Measurements from ENCODE around the gene CALR. TPM values are rescaled to one million over a fixed set of nuclear protein-coding genes. Genes with fewer than 3 reads are reported as not detected.

The CALR gene
- total RNA-seq, 2 donors from 2014 or later: 873 to 1,303 TPM

DNA sequence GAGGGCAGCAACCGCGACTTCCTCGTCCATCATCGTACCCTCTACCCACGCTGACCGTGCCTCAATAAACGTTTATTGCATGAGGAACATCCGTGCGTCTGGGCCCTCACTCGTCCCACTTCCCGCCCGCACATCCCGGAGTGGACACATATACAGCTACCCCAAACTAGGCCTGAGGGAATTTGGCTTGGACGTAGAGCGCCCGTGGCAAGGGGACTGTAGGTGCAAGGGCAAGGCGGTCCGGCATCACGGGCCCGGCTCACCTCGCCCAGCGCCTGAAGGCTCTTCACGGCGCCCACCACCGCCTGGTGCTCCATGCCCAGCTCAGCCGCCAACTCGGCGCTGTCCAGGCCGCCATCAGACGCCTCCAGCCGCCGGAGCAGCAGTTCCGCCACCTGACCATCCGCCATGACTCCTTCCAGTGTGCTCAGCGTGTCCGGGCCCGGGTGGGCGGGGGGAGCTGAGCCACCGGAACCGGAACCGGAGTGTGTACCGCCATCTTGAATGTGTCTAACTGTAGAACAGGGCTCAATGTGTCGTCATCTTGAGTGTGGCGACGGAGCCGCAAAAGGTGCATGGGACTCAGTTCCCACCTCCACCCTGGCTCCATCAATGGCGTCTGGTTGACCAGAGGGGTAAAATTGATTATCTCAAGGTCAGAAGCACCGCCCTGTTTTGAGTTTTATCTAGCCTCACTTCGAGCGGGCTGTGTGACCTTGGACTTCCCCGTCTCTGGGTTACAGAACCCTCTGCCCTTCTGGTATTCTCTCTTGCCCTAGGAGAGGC, 4.9 kb upstream of the CALR start, which contains the start of gene FARSA:
FARSA (minus strand) TSS at position 425 of the 786 bp plus-strand sequence; CDS start at position 410, 15 bp downstream.
- Mint-ChIP-seq H3K4me1 (peaks cover 18% of the 10 kb centered on the region), H3K27ac (peak within 1 kb of the TSS; percentile 88), H3K9me3 (no peaks in the 10 kb centered on the region), H3K4me3 (peak within 1 kb of the TSS; percentile 92), H3K27me3 (ENCODE audit: insufficient read depth) (no peaks in the 10 kb centered on the region), H3K36me3 (ENCODE audit: low read depth) (peaks cover 26% of the 10 kb centered on the region)
- H3K4me3 ChIP-seq (ENCODE audit: low read length): peak within 1 kb of the TSS; percentile 98
- WGBS, 2 experiments (ENCODE audit: insufficient coverage in 1 of 2, insufficient read length in 1 of 2): 5 to 7% methylated on average over 35 to 51 of the region's 51 CpGs
- H3K9ac ChIP-seq (ENCODE audit: extremely low read depth, low read length, poor library complexity, severe bottlenecking): peak within 1 kb of the TSS; percentile 71
- no peaks in the 10 kb centered on the region for H3K9me3 ChIP-seq (ENCODE audit: control insufficient read depth, low read length)
- peaks cover 7% of the 10 kb centered on the region for H3K4me1 ChIP-seq (ENCODE audit: control insufficient read depth, insufficient read depth, low read length)
- H3K27ac ChIP-seq (ENCODE audit: low read depth, low read length): no peak within 1 kb of the TSS
- TF ChIP-seq, protein P1, sequence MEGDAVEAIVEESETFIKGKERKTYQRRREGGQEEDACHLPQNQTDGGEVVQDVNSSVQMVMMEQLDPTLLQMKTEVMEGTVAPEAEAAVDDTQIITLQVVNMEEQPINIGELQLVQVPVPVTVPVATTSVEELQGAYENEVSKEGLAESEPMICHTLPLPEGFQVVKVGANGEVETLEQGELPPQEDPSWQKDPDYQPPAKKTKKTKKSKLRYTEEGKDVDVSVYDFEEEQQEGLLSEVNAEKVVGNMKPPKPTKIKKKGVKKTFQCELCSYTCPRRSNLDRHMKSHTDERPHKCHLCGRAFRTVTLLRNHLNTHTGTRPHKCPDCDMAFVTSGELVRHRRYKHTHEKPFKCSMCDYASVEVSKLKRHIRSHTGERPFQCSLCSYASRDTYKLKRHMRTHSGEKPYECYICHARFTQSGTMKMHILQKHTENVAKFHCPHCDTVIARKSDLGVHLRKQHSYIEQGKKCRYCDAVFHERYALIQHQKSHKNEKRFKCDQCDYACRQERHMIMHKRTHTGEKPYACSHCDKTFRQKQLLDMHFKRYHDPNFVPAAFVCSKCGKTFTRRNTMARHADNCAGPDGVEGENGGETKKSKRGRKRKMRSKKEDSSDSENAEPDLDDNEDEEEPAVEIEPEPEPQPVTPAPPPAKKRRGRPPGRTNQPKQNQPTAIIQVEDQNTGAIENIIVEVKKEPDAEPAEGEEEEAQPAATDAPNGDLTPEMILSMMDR (conservative IDR thresholded peaks at IDR 0.05): no peak
- peaks cover 26% of the 10 kb centered on the region for H3K36me3 ChIP-seq (ENCODE audit: control insufficient read depth, insufficient read depth, low read length)
- DNase-seq: peak; percentile 97
- H3K27me3 ChIP-seq (ENCODE audit: control insufficient read depth, insufficient read depth, low read length, poor library complexity, severe bottlenecking): no peaks in the 10 kb centered on the region

DNA sequence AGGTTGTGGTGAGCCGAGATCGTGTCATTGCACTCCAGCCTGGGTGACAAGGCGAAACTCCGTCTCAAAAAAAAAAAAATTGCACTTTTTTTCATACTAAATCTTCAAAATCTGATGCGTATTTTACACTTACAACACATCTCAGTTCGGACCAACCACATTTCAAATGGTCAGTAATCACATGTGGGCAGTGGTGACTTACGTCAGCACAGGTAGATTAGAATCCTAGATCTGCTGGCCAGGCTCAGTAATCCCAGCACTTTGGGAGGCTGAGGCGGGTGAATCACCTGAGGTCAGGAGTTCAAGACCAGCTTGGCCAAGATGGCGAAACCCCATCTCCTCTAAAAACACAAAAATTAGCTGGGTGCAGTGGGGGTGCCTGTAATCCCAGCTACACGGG, 3.3 kb upstream of the CALR start:
- Mint-ChIP-seq H3K27me3 (ENCODE audit: insufficient read depth) (no peaks in the 10 kb centered on the region), H3K9me3 (no peaks in the 10 kb centered on the region), H3K4me3 (no peak overlapping the region), H3K4me1 (peaks cover 27% of the 10 kb centered on the region), H3K27ac (no peak overlapping the region), H3K36me3 (ENCODE audit: low read depth) (peaks cover 28% of the 10 kb centered on the region)
- Histone ChIP-seq H3K9ac (ENCODE audit: extremely low read depth, low read length, poor library complexity, severe bottlenecking) (no peak overlapping the region), H3K36me3 (ENCODE audit: control insufficient read depth, insufficient read depth, low read length) (peaks cover 25% of the 10 kb centered on the region), H3K9me3 (ENCODE audit: control insufficient read depth, low read length) (no peaks in the 10 kb centered on the region), H3K4me3 (ENCODE audit: low read length) (no peak overlapping the region), H3K27ac (ENCODE audit: low read depth, low read length) (no peak overlapping the region), H3K27me3 (ENCODE audit: control insufficient read depth, insufficient read depth, low read length, poor library complexity, severe bottlenecking) (no peaks in the 10 kb centered on the region), H3K4me1 (ENCODE audit: control insufficient read depth, insufficient read depth, low read length) (peaks cover 8% of the 10 kb centered on the region)
- WGBS, 2 experiments (ENCODE audit: insufficient coverage in 1 of 2, insufficient read length in 1 of 2): 96% methylated on average over 9 to 10 of the region's 10 CpGs
- DNase-seq: no peak
- TF ChIP-seq, protein P1 (conservative IDR thresholded peaks at IDR 0.05): no peak

GRCh38 chr19:12936582-12936981, 1.8 kb upstream of the CALR start:
- Mint-ChIP-seq H3K36me3 (ENCODE audit: low read depth) (peaks cover 34% of the 10 kb centered on the region), H3K9me3 (no peaks in the 10 kb centered on the region), H3K27me3 (ENCODE audit: insufficient read depth) (no peaks in the 10 kb centered on the region), H3K4me3 (no peak overlapping the region), H3K27ac (peak overlapping the region; percentile 56), H3K4me1 (peaks cover 36% of the 10 kb centered on the region)
- no peak overlapping the region for H3K27ac ChIP-seq (ENCODE audit: low read depth, low read length)
- peaks cover 28% of the 10 kb centered on the region for H3K36me3 ChIP-seq (ENCODE audit: control insufficient read depth, insufficient read depth, low read length)
- 88 to 91% methylated on average over 6 to 7 of the region's 7 CpGs for WGBS, 2 experiments (ENCODE audit: insufficient coverage in 1 of 2, insufficient read length in 1 of 2)
- peak; percentile 53 for DNase-seq
- H3K4me3 ChIP-seq (ENCODE audit: low read length): no peak overlapping the region
- no peaks in the 10 kb centered on the region for H3K27me3 ChIP-seq (ENCODE audit: control insufficient read depth, insufficient read depth, low read length, poor library complexity, severe bottlenecking)
- no peak overlapping the region for H3K9ac ChIP-seq (ENCODE audit: extremely low read depth, low read length, poor library complexity, severe bottlenecking)
- H3K4me1 ChIP-seq (ENCODE audit: control insufficient read depth, insufficient read depth, low read length): peaks cover 12% of the 10 kb centered on the region
- TF ChIP-seq, protein P1 (conservative IDR thresholded peaks at IDR 0.05): no peak
- no peaks in the 10 kb centered on the region for H3K9me3 ChIP-seq (ENCODE audit: control insufficient read depth, low read length)

Data from endodermal cell (in vitro differentiated cells).